Esophagus (tissue), 2 donors: ENCODE data around the gene CCDC200. TPM values are rescaled to one million over a fixed set of nuclear protein-coding genes. Genes with fewer than 3 reads are reported as not detected.
"Not testable (repeated sequence)": the region's sequence is repeated elsewhere in the genome, so short reads cannot be mapped to it uniquely, and the experiment has no call there.

Source experiments
- H3K27ac ChIP-seq, 2 donors: one replicate each; pipeline ENCODE4 v1.5.1; 2013; ENCODE audit warnings: low read depth in 2 of 2, mild to moderate bottlenecking in 2 of 2, inconsistent platforms in 1 of 2, low read length in 1 of 2, moderate library complexity in 1 of 2
- H3K27me3 ChIP-seq, 2 donors: one replicate each; pipeline ENCODE4 v1.6.1; 2013; ENCODE audit warnings: low read length in 2 of 2, control low read depth in 1 of 2, mild to moderate bottlenecking in 1 of 2; ENCODE audit not compliant: insufficient read depth in 2 of 2, control insufficient read depth in 1 of 2
- H3K36me3 ChIP-seq, 2 donors: one replicate each; pipeline ENCODE4 v1.6.1; 2013; ENCODE audit warnings: low read length in 1 of 2; ENCODE audit not compliant: control insufficient read depth in 2 of 2, insufficient read depth in 2 of 2
- H3K4me1 ChIP-seq, 2 donors: one replicate each; pipeline ENCODE4 v1.6.1; 2013; ENCODE audit warnings: low read length in 1 of 2; ENCODE audit not compliant: control insufficient read depth in 2 of 2, insufficient read depth in 2 of 2
- H3K4me3 ChIP-seq, 2 donors: one replicate each; pipeline ENCODE4 v1.5.1; 2013; ENCODE audit warnings: low read length in 2 of 2, mild to moderate bottlenecking in 2 of 2, low read depth in 1 of 2, moderate library complexity in 1 of 2
- H3K9me3 ChIP-seq, 2 donors: one replicate each; pipeline ENCODE4 v1.6.1; 2013; ENCODE audit warnings: mild to moderate bottlenecking in 2 of 2, low read depth in 1 of 2, low read length in 1 of 2, moderate library complexity in 1 of 2; ENCODE audit not compliant: control insufficient read depth in 2 of 2, insufficient read depth in 1 of 2
- WGBS, 2 donors: extraction: QIAGEN DNeasy Blood & Tissue Kit; methylation state at CpG; one replicate each; pipeline ENCODE4 v1.1.7; 2013; 5-methylcytosine and 5-hydroxymethylcytosine counted together
- polyA plus RNA-seq, 2 donors: library from polyadenylated mRNA; stranded (reverse); fragments of 200-250 nt; gene quantifications; one replicate each; pipeline ENCODE4 v1.2.3, GENCODE V29; 2013
- donor health status: healthy with polysubstance abuse.
- donor health status: Bipolar disorder and iron deficiency.

CCDC200 gene
- polyA plus RNA-seq, 2 donors = not detected

GRCh38 chr17:43232021-43232699 lies 3.7 kb upstream of the CCDC200 start:
- H3K4me3 ChIP-seq = peak overlapping the region in 1 of 2 donors; percentile 2
- 65 to 70% methylated on average over 12 to 16 of the region's 24 CpGs for WGBS, 2 donors
- not testable (repeated sequence) for H3K9me3 ChIP-seq, H3K27me3 ChIP-seq, H3K4me1 ChIP-seq, H3K36me3 ChIP-seq, H3K27ac ChIP-seq

- not testable (repeated sequence) for H3K36me3 ChIP-seq, H3K4me1 ChIP-seq, H3K27me3 ChIP-seq, H3K9me3 ChIP-seq, H3K27ac ChIP-seq
- H3K4me3 ChIP-seq = peak overlapping the region in 1 of 2 donors; percentile 2
- 59 to 61% methylated on average over 16 to 18 of the region's 40 CpGs for WGBS, 2 donors
These were observed 3.0 kb upstream of the CCDC200 start for GRCh38 chr17:43231205-43232020.

- Histone ChIP-seq H3K27me3 (no peaks in the 10 kb centered on the region), H3K4me1 (no peaks in the 10 kb centered on the region), H3K9me3 (no peaks in the 10 kb centered on the region), H3K36me3 (no peaks in the 10 kb centered on the region), H3K27ac (no peak overlapping the region), H3K4me3 (no peak overlapping the region)
- WGBS, 2 donors = 89 to 95% methylated on average over 7 of the region's 7 CpGs
These were observed 2.0 kb downstream of the CCDC200 start for GRCh38 chr17:43226393-43226792.

- WGBS, 2 donors = 84 to 93% methylated on average over 7 of the region's 7 CpGs
- H3K4me3 ChIP-seq = no peak overlapping the region
- H3K27me3 ChIP-seq = no peaks in the 10 kb centered on the region
- no peaks in the 10 kb centered on the region for H3K4me1 ChIP-seq
- H3K9me3 ChIP-seq = no peaks in the 10 kb centered on the region
- H3K27ac ChIP-seq = no peak overlapping the region
- H3K36me3 ChIP-seq = no peaks in the 10 kb centered on the region
These were observed 4.2 kb downstream of the CCDC200 start for GRCh38 chr17:43224146-43224705.

- Histone ChIP-seq H3K9me3 (no peaks in the 10 kb centered on the region), H3K27me3 (no peaks in the 10 kb centered on the region), H3K4me3 (no peak overlapping the region), H3K4me1 (no peaks in the 10 kb centered on the region), H3K36me3 (peaks cover 0 to 7% of the 10 kb centered on the region in 2 donors), H3K27ac (no peak overlapping the region)
- WGBS, 2 donors = 88% methylated on average over 9 of the region's 9 CpGs
These were observed 7.8 kb downstream of the CCDC200 start for GRCh38 chr17:43220511-43221125.

GRCh38 chr17:43219746-43220380 lies 8.6 kb downstream of the CCDC200 start:
- no peaks in the 10 kb centered on the region for H3K9me3 ChIP-seq
- no peak overlapping the region for H3K4me3 ChIP-seq
- peaks cover 0 to 7% of the 10 kb centered on the region in 2 donors for H3K36me3 ChIP-seq
- no peaks in the 10 kb centered on the region for H3K27me3 ChIP-seq
- WGBS, 2 donors = 65 to 74% methylated on average over 8 of the region's 8 CpGs
- H3K27ac ChIP-seq = no peak overlapping the region
- no peaks in the 10 kb centered on the region for H3K4me1 ChIP-seq

GRCh38 chr17:43219001-43219400 lies 9.4 kb downstream of the CCDC200 start:
- no peak overlapping the region for H3K4me3 ChIP-seq
- H3K4me1 ChIP-seq = no peaks in the 10 kb centered on the region
- no peaks in the 10 kb centered on the region for H3K27me3 ChIP-seq
- H3K9me3 ChIP-seq = no peaks in the 10 kb centered on the region
- WGBS, 2 donors = 85 to 96% methylated on average over 2 of the region's 2 CpGs
- H3K27ac ChIP-seq = no peak overlapping the region
- peaks cover 0 to 7% of the 10 kb centered on the region in 2 donors for H3K36me3 ChIP-seq

GRCh38 chr17:43217614-43218087 lies 10.8 kb downstream of the CCDC200 start:
- Histone ChIP-seq H3K27me3 (no peaks in the 10 kb centered on the region), H3K4me1 (peaks cover 0 to 6% of the 10 kb centered on the region in 2 donors), H3K4me3 (no peak overlapping the region), H3K36me3 (peaks cover 0 to 7% of the 10 kb centered on the region in 2 donors), H3K27ac (no peak overlapping the region), H3K9me3 (no peaks in the 10 kb centered on the region)
- WGBS, 2 donors = 94 to 98% methylated on average over 2 of the region's 2 CpGs
